GM18499 (cell line): ENCODE results near the gene COPS2.
"Not testable (repeated sequence)": the region's sequence is repeated elsewhere in the genome, so short reads cannot be mapped to it uniquely, and the experiment has no call there.

Source experiments
- ATAC-seq: cut with Tn5 transposase; IDR thresholded peaks from one replicate; pipeline ENCODE4 v1.9.1; 2021; ENCODE audit warnings: moderate number of reproducible peaks; ENCODE audit not compliant: insufficient read depth, unreplicated experiment

Gene COPS2

DNA sequence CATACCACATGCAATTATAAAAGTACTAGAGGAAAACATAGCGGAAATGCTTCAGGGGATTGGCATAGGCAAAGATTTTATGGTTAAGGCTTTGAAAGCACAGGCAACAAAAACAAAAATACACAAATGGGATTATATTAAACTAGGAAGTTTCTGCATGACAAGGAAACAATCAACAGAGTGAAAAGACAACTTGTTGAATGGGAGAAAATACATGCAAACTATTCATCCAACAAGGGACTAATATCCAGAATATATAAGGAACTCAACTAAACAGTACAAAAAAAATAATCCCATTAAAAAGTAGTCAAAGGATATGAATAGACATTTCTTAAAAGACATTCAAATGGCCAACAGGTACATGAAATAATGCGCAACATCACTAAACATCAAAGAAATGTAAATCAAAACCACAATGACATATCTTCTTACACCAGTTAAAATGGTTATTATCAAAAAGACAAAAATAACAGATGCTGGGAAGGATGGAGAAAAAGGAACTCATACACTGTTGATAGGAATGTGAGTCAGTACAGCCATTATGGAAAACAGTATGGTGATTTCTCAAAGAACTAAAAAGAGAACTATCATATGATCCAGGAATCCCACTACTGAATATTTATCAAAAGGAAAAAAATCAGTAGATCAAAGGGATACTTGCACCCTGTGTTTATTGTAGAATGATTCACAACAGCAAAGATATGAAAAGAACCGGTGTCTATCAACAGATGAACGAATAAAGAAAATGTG, 39.1 kb downstream of the COPS2 start:
- ATAC-seq, result no peak

DNA sequence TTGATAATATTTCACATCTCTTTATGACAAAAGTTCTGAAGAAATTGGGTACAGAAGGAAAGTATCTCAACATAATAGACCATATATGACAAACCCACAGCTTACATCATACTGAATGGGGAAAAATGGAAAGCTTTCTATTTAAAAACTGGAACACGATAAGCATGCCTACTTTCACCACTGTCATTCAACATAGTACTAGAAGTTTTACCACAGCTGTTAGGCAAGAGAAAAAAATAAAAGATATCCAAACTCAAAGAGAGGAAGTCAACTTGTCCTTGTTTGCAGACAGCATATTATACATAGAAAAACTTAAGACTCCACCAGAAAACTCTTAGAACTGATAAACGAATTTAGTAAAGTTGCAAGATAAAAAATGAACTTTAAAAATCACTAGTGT, 40.3 kb downstream of the COPS2 start:
- ATAC-seq, result no peak

DNA sequence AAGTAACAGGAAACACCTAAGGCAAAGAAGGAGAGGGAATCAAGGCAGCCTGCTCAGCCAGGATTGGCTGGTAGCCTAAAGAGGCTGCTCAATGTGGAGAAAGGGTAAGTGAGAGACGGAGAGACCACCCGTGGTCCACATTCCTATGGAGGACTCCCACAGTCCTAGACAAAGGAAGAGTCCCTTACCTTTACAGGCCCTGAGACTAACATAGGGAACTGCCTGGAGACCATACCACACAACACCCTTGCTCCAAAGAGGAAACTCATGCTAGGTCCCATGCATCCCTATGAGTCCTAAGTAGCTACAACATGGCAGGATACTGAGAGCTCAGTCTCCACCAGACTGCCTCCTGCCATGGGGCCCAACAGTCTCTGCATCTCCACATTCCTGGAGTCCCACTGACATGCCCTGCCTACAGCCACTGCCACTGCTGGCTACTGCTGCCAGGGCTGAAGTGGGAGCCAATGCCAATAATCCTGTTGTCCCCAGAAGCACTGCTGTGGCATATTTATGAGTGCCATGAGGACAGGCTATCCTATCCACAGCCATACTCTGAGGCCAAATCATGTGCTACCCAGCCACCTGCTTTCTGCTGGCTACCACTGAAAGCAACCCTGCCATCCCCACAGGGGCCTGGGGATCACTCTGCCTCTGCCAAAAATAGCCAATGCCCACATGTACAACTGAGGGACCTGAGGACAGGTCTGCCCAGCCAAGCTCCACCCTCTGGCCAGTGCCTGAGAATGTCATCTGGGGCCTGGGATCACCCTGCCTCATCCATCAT, 45.0 kb downstream of the COPS2 start:
- no peak for ATAC-seq

DNA sequence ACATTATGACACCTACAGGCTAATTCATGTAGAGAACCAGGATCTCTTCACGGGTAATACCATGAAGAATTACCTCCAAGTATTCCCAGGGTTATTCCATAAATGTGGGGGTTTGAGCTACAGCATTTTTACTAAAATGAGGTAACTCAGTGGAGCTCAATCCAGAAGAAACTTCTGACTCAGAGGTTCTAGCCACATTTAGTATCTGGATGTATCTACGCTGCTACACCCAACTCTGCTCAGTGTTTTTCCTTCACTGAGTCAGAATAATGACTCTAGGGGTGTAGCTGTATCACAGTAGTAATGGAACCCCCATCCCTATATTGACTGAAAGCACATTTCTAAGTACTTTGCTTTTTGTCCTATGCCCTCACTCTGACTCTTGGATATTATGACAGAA, 52.4 kb downstream of the COPS2 start:
- no peak for ATAC-seq

- ATAC-seq, result no peak
These were observed 53.9 kb downstream of the COPS2 start for GRCh38 chr15:49101536-49101935.

DNA sequence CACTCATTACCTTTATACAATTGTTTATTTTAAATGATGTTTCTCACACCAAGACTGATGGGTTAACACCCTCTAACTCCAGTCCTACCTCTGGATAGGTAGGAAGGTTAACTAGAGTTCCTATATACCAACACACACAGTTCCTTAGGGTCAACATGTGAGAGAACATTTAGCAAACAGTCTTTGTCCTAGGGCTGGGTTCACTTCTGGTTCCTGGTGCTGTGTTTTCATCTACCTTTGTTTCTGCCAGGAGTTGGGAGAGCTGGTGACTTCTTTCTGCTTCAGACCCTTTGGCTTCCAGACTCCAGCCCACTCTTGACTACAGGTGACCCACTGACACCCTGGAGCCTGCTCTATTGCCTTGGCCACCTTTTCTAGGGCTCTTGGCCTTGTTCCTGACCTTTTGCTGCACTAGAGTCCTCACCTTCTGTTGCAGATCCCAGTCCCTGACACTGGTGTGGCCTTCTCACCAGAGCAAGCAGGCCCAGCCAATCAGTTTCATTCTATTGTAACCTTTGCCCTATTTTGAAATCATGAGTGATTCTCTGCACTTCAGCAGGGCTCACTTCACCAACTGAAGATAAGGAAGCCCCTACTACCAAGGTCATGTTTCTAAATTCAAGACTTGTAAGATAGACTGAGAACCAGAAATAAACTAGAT, 59.2 kb downstream of the COPS2 start:
- no peak for ATAC-seq

GRCh38 chr15:49094923-49095322, 60.5 kb downstream of the COPS2 start:
- ATAC-seq, result no peak

GRCh38 chr15:49093252-49094105, 61.9 kb downstream of the COPS2 start:
- ATAC-seq, result no peak

- ATAC-seq, result no peak
These were observed 66.4 kb downstream of the COPS2 start for GRCh38 chr15:49088996-49089395.

DNA sequence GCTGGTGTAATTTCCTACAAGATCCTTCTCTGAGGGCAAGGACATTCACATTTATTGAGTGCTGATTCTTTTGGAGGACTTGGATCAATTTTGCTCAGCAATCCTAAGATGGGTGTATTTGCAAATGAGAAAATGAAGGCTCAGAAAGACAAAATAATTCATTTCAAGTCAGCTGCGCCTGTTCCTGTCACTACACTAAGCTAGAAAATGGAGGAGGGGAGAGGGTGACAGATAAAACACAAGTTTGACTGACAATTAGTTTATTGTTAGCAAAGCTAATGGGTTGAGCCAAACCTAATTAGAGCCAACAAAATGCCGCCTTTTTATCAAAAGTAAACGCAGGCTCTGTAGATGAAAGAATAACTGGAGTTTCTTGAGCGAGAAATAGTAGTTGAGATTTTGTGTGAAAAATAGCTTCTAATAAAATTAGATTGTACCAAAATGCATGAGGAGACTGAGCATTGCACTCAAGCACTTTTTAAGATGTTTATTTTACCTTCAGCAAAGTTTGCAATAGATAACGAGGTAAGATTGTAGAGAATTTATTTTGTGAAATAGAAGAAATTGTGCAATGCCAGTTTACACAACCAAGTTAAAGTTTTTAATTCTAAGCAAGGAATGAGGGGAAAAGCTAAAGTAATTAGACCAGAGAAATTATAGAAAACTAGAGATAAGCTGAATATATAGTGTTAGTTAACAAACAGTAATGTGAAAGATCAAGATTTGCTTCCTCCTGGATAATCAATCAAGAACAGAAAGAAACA, 69.5 kb downstream of the COPS2 start:
- no peak for ATAC-seq

- no peak for ATAC-seq
These were observed 71.2 kb downstream of the COPS2 start for GRCh38 chr15:49084285-49084570.

GRCh38 chr15:49083401-49084284, 71.8 kb downstream of the COPS2 start:
- no peak for ATAC-seq

GRCh38 chr15:49082960-49083359, 72.4 kb downstream of the COPS2 start:
- ATAC-seq, result no peak

DNA sequence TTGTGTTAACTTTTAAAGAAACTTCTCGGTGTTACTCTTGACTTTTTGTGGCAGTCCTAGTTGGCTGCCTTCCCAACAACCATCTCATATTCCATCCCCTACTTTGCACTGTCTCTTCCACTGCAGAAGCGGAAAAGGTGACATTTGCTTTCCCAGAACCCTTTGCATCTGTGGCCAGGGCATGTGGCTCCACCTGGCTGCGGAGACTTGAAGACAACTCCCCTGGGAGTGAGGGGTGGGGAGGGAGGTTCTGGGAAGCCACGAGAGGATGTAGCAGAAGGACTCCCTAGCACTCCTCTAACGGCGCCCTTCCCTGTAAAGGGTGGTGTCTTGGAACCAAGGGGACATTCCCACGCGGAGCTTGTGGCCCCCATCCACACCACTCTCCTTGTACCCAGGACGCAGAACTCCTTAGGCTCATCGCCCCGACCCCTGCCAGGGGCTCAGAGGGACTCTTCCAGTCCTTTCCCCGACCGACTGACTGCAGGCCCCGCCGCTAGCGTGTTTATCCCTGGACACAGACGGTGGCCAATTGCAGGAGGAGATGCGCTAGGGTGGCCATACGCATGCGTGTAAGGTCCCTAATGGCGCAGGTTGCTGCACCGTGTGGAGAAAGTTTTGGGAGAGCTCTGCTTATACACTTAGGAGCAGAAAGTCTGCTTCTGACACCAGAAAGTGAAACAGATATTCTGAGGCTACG, 75.9 kb downstream of the COPS2 start:
- ATAC-seq, result no peak

- ATAC-seq, result no peak
These were observed 79.5 kb downstream of the COPS2 start for GRCh38 chr15:49075881-49076280.

GRCh38 chr15:49074589-49075287, 80.7 kb downstream of the COPS2 start:
- ATAC-seq, result not testable (repeated sequence)
